Ascending aorta (tissue), 2 donors: ENCODE measurements around the gene KRTAP10-9. TPM values are rescaled to one million over a fixed set of nuclear protein-coding genes. Genes with fewer than 3 reads are reported as not detected.
"Not testable (repeated sequence)": the region's sequence is repeated elsewhere in the genome, so short reads cannot be mapped to it uniquely, and the experiment has no call there.

ENCODE experiments used
- DNase-seq, 2 donors: peaks; one replicate each; pipeline ENCODE4 v3.0.0-alpha.2; 2019; ENCODE audit warnings: low spot score in 2 of 2
- H3K27ac ChIP-seq, 2 donors: fragments of 200-600 bp; sonication (generic); one replicate each; pipeline ENCODE4 v1.5.1; 2016 to 2017; ENCODE audit warnings: mild to moderate bottlenecking in 1 of 2
- H3K27me3 ChIP-seq: fragments of 200-600 bp; sonication (generic); one replicate; pipeline ENCODE4 v1.5.1; 2017
- H3K36me3 ChIP-seq, 2 donors: fragments of 200-600 bp; sonication (generic); one replicate each; pipeline ENCODE4 v1.5.1; 2016
- H3K4me1 ChIP-seq, 2 donors: fragments of 200-600 bp; sonication (generic); one replicate each; pipeline ENCODE4 v1.5.1; 2016 to 2017; ENCODE audit warnings: mild to moderate bottlenecking in 1 of 2
- H3K4me3 ChIP-seq, 2 donors: fragments of 200-600 bp; sonication (generic); one replicate each; pipeline ENCODE4 v1.5.1; 2016 to 2017; ENCODE audit warnings: mild to moderate bottlenecking in 1 of 2
- H3K9me3 ChIP-seq, 2 donors: fragments of 200-600 bp; sonication (generic); one replicate each; pipeline ENCODE4 v1.5.1; 2016
- CTCF ChIP-seq, 3 experiments: fragments of 200-600 bp in 2 of 3; fragments of 450-650 bp in 1 of 3; sonication (generic) in 2 of 3; IDR thresholded peaks; one replicate each; pipeline ENCODE4 v1.5.1; 2016 to 2019; ENCODE audit warnings: antibody characterized with exemption in 3 of 3, mild to moderate bottlenecking in 1 of 3, moderate library complexity in 1 of 3
- intact Hi-C: fragments of 100-400 bp; cut with DNase I; formaldehyde crosslinking; loops from one replicate; pipeline ENCODE4 v1.15.1; 2023
- total RNA-seq: library from RNA; depleted of rRNA; stranded (reverse); fragments of >200 nt; gene quantifications from one replicate; pipeline ENCODE4 v1.1.0, GENCODE V29; 2016

The KRTAP10-9 gene
- not detected for total RNA-seq

GRCh38 chr21:44626673-44627143 lies at the start of gene KRTAP10-9:
KRTAP10-9 (plus strand) TSS chr21:44627093; CDS start chr21:44627172, 79 bp downstream.
- Histone ChIP-seq H3K36me3 (no peaks in the 10 kb centered on the region), H3K4me1 (no peaks in the 10 kb centered on the region), H3K27me3 (no peaks in the 10 kb centered on the region), H3K9me3 (peaks cover 0 to 24% of the 10 kb centered on the region in 2 donors), H3K4me3 (no peak within 1 kb of the TSS), H3K27ac (no peak within 1 kb of the TSS)
- no peak for TF ChIP-seq CTCF (IDR thresholded peaks at IDR 0.05)
- no peak for DNase-seq
- intact Hi-C loops, result no loop called here

GRCh38 chr21:44578371-44579055 lies 48.4 kb upstream of the KRTAP10-9 start:
- Histone ChIP-seq H3K36me3 (no peaks in the 10 kb centered on the region), H3K27ac (no peak overlapping the region), H3K27me3 (no peaks in the 10 kb centered on the region), H3K9me3 (peaks cover 7 to 14% of the 10 kb centered on the region in 2 donors), H3K4me3 (no peak overlapping the region), H3K4me1 (no peaks in the 10 kb centered on the region)
- intact Hi-C loops, result no loop called here
- TF ChIP-seq CTCF (IDR thresholded peaks at IDR 0.05), result no peak
- DNase-seq, result no peak

- DNase-seq, result no peak
- H3K4me1 ChIP-seq, result no peaks in the 10 kb centered on the region
- intact Hi-C loops, result no loop called here
- TF ChIP-seq CTCF (IDR thresholded peaks at IDR 0.05), result no peak
- H3K36me3 ChIP-seq, result no peaks in the 10 kb centered on the region
- H3K4me3 ChIP-seq, result no peak overlapping the region
- peaks cover 7 to 14% of the 10 kb centered on the region in 2 donors for H3K9me3 ChIP-seq
- H3K27me3 ChIP-seq, result no peaks in the 10 kb centered on the region
- H3K27ac ChIP-seq, result no peak overlapping the region
Measured at GRCh38 chr21:44579056-44579832, 47.6 kb upstream of the KRTAP10-9 start.

- peaks cover 7 to 14% of the 10 kb centered on the region in 2 donors for H3K9me3 ChIP-seq
- H3K4me1 ChIP-seq, result no peaks in the 10 kb centered on the region
- H3K27me3 ChIP-seq, result no peaks in the 10 kb centered on the region
- intact Hi-C loops, result no loop called here
- no peak overlapping the region for H3K27ac ChIP-seq
- no peaks in the 10 kb centered on the region for H3K36me3 ChIP-seq
- TF ChIP-seq CTCF (IDR thresholded peaks at IDR 0.05), result no peak
- H3K4me3 ChIP-seq, result no peak overlapping the region
- no peak for DNase-seq
Measured at GRCh38 chr21:44579833-44580144, 47.1 kb upstream of the KRTAP10-9 start.

GRCh38 chr21:44580231-44580821 lies 46.6 kb upstream of the KRTAP10-9 start, which contains the start of gene KRTAP10-5:
KRTAP10-5 (minus strand) TSS chr21:44580604; CDS start chr21:44580578, 26 bp downstream.
- peaks cover 7 to 14% of the 10 kb centered on the region in 2 donors for H3K9me3 ChIP-seq
- not testable (repeated sequence) for H3K27ac ChIP-seq, DNase-seq

GRCh38 chr21:44581158-44581557 lies 45.7 kb upstream of the KRTAP10-9 start:
- H3K4me1 ChIP-seq, result no peaks in the 10 kb centered on the region
- TF ChIP-seq CTCF (IDR thresholded peaks at IDR 0.05), result no peak
- intact Hi-C loops, result no loop called here
- no peaks in the 10 kb centered on the region for H3K36me3 ChIP-seq
- no peak for DNase-seq
- peaks cover 7 to 14% of the 10 kb centered on the region in 2 donors for H3K9me3 ChIP-seq
- no peaks in the 10 kb centered on the region for H3K27me3 ChIP-seq
- H3K27ac ChIP-seq, result no peak overlapping the region
- no peak overlapping the region for H3K4me3 ChIP-seq

More at GRCh38 chr21:44580231-44580821, 46.6 kb upstream of the KRTAP10-9 start, which contains the start of gene KRTAP10-5:
- H3K27me3 ChIP-seq, H3K36me3 ChIP-seq, intact Hi-C loops, H3K4me1 ChIP-seq, H3K4me3 ChIP-seq: not testable (repeated sequence)
